GM21360 (cell line): ENCODE results near the gene ACBD3.

Experiments used
- ATAC-seq: cut with Tn5 transposase; IDR thresholded peaks from one replicate; pipeline ENCODE4 v1.9.1; 2021; ENCODE audit warnings: mild to moderate bottlenecking, moderate library complexity; ENCODE audit not compliant: unreplicated experiment

Gene ACBD3

DNA sequence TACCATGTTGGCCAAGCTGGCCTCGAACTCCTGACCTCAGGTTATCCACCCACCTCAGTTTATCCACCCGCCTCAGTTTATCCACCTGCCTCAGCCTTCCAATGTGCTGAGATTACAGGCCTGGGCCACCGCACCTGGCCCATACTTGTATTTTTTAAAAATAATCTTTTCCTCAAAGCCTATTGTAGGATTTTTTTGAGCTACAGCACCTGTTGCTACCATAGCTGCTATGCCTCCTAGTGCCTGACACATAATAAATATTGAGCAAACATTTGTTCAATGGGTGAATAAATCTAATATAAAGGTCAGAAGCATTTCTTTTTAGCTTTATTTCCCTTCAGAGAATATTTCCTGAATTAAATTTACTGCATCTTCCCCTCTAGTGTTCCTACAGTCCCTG, 15.7 kb upstream of the ACBD3 start:
- no peak for ATAC-seq

DNA sequence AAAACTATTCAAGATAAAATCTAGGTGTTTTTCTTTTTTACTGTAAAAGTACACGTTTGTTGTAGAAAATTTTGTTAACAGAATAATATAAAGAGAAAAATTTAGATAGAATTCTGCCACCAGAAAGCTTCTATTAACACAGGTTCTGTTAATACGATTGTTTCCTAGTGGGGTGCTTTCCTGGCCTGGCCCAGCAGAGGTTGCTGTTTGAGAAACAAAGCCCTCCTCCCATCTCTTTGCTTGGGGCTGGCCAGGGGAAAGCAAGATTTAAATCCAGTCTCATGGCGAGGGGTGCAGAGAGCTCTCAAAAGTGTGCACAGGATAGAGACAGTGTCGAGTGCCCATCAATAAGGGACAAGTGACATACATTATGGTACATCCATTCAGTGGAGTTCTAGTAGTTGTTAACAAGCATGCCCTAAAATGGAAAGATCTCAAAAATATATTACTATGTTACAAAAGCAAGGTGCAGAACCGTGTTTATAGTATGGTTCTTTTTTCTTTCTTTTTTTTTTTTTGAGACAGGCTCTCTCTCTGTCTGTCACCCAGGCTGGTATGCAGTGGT, 14.6 kb upstream of the ACBD3 start:
- no peak for ATAC-seq

DNA sequence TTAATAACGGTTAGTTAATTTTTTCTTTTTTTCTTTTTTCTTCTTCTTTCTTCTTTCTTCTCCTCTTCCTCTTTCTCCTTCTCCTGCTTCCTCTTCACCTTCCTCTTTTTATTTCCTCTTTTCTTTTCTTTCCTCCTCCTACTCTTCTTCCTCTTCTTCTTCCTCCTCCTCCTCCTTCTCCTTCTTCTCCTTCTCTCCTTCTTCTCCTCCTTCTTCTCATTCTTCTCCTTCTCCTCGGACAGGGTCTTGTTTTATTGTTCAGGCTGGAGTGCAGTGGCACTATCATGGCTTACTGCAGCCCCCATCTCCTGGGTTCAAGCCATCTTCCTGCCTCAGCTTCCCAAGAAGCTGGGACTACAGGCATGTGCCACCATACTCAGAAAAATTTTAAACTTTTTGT, 13.4 kb upstream of the ACBD3 start:
- no peak for ATAC-seq

DNA sequence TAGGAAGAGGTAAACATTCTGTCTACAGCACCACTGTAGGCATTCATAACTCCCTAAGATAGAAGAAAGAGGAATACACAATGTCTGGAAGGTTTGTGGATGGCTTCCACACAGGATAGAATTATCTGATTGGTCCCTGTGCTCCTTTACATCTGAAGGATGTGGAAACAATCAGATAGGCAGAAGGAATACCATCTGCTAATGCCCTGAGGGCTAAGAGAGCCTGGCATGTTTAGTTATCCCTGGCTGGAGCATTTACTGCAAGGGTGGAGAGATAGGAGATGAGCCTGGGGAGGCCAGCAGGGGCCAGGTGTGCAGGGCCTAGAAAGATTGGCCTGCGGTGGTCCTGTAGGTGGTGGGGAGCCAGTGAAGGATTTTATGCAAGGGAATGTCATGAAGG, 8.6 kb upstream of the ACBD3 start:
- no peak for ATAC-seq

DNA sequence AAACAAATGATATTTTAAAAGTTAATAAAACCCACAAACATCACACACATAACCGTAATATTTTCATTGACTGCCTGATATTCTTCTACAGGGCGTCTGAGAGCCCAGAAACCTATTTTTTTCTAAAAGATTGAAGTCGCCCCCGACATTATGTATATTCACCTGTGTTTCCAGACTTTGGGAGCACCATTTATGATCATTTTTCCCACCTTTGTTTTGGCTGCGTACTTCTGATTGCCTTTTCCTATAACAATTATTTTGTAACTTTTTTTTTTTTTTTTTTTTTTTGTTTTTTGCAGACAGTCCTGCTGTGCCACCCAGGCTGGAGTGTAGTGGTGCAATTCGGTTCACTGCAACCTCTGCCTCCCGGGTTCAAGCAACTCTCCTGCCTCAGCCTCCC, 839 bp upstream of the ACBD3 start:
- no peak for ATAC-seq

DNA sequence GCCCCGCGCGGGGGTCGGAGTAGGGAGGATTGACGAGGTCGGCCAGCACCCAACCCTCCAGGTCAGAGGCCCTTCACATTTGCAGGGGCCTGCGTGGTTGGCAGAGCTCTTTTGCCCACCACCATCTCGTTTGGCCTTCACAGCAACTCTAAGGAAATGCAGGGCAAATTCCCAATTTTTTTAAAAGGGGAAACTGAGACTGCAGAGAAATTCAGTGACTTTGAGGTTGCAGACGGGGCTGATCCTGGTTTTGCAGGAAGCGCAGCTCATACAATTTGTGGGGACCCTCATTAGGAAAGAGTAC, 430 bp upstream of the ACBD3 start:
- ATAC-seq = no peak

DNA sequence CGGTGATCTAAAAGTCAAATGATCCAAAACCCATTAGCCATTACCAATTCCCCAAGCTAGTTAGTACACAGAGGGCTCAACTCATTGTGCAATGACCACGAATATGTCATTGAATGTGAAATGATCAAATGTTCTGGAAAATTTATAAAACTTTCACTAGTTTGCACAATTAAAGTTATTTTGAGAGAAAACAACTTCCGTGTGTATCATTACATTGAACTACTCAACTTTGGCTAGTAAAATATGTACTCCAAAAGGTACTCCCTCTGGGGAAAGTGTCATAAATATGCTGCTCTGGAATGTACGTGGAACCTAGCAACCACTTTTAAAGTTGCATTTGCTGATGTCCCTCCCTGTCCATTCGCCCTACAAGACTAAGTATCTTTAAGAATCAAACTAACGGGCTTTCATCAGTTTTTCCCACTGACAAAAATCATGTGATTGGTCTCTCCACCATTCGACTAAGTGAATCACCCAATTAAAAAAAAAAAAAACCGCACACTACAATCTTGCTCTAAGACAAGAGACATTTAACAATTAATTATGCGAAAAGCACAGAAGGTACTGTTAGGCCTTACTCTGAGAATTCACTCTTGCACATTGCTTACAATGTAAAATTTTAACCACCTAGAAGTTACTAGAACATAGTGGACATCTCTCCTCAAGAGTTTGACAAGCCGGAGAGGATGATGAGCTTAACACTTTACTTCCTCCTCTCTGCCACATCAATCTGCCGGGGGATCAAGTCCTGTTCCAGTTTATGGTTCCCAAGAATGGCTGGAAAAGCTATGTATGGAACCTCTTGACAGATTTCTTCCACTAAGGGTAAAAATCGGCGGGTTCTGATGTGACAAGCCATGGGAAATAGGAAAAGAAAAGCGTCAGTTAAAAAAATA, 1.2 kb downstream of the ACBD3 start:
- no peak for ATAC-seq

DNA sequence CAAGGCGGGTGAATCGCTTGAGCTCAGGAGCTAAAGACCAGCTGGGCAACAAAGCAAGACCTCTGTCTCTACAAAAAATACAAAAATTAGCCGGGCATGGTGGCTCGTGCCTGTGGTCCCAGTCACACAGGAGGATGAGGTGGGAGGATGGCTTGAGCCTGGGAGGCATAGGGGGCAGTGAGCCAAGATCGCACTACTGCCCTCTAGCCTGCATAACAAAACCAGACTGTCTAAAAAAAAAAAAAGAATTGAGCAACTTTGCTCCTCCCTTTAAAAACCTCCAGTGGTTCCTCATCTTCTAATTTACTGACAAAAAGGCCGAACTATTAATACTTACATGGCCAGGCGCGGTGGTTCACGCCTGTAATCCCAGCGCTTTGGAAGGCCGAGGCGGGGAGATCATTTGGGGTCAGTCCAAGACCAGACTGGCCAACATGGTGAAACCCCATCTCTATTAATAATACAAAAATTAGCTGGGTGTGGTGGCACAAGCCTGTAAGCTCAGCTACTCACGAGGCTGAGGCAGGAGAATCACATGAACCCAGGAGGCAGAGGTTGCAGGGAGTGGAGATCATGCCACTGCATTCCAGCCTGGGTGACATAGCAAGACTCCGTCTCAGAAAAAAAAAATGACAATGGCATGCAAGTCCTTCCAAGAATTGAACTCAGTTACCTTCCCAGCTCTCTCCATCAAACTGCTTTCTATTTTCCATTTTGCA, 4.4 kb downstream of the ACBD3 start:
- no peak for ATAC-seq

DNA sequence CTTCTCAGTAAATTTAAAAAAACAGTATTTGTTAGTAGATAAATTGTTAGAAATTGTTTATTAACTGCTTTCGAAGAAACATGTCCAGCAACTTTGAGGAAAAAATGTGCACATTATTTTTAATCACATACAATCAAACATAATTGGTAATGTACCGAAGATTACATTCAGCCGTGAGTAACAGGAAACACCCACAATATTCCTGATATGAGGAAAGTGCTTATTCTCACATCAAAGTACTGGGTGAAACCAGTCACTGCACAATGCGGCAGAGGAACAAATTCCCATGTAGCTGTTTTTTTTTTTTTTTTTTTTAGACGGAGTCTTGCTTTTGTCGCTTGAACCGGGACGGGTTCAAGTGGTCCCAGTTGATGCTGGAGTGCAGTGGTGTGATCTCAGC, 9.7 kb downstream of the ACBD3 start:
- no peak for ATAC-seq

DNA sequence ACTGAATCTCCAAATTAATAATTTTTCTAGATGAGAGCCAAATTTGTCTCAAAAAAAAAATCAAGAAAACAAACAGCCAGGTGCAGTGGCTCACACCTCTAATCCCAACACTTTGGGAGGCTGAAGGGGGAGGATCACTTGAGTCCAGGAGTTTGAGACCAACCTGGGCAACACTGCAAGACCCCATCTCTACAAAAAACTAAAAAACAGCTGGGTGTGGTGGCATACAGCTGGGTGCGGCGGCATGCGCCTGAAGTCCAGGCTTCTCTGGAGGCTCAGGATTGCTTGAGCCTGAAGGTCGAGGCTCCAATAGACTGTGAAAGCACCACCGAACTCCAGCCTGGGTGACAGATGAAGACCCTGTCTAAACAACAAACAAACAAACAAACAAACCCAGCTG, 14.0 kb downstream of the ACBD3 start:
- ATAC-seq = no peak

DNA sequence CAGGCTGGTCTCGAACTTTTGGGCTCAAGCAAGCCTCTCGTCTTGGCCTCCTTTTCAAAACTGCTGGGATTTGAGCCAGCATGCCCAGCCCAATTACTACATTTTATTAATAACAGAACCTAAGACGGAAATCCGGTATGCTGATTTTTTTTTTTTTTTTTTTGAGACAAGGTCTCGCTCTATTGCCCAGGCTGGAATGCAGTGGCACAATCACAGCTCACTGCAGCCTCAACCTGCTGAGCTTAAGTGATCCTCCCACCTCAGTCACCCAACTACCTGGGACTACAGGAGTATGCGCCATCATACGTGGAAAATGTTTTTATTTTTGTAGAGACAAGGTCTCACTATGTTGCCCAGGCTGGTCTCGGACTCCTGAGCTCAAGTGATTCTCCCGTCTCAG, 20.2 kb downstream of the ACBD3 start:
- no peak for ATAC-seq

DNA sequence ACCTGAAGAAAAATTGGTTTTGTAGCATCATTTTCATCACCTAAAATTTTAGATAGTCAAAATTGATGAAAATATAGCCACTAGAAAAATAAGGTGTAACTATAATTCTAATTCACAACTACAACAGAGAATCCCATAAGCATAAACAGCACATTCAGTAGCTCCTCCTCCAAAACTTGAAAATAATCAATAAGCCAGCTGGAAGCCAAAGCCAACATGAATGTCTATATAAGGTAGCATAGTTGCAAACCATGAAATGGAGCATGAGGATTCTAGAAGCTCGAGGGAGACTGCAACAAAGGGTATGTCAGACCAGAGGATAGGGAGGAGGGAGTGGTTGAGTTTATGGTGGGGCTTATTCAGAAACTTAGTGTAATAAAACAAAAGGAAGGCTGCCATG, 22.4 kb downstream of the ACBD3 start:
- ATAC-seq = no peak

DNA sequence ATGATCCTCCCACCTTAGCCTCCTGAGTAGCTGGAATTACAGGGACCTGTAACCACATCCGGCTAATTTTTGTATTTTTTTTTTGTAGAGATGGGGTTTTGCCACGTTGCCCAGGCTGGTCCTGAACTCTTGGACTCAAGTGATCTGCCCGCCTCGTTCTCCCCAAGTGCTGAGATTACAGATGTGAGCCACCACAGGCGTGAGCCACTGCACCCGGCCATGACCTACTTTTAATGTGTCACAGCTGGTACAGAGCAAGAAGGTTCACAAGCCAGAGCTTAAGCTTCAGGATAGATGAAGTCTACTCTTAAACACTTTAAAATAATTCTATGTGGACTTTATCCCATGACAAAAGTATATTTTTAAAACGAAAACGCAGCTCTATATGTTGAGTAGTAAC, 23.6 kb downstream of the ACBD3 start:
- no peak for ATAC-seq

DNA sequence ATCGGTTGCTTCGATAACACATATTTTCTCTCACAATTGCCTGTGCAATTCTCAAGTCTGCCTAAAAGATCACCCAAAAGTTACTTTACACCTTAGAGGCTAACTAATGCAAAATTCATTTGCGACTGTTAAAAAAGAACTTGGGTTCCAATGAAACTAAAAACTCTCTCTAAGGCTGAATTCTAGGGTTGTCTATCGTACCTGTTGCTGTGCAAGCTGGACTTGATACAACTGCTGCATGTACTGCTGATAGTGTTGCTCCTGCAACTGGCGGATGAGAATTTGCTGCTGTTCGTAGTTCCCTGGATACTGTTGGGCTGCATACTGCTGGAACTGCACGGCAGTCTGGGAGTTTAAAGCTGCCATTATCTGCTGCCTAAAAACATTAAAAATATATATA, 27.6 kb downstream of the ACBD3 start:
- no peak for ATAC-seq

DNA sequence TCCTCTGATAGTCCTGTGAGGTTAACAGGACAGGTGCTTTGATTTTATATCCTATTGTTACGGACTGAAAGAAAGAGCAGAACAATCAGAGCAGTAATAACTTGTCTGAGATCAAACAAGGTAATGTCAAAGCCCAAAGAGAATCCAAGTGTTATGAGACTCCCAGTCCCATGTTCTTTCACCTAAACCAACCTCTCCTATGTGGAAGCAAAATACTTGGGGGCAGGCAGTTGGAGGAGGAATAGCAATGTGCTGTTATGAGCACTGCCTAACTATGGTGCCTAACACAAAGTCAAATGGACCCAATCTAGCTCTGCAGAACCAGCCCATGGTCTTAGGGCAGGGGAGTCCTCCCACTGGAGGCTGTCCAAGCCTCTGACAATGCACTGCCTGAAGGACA, 28.1 kb downstream of the ACBD3 start:
- ATAC-seq = no peak

DNA sequence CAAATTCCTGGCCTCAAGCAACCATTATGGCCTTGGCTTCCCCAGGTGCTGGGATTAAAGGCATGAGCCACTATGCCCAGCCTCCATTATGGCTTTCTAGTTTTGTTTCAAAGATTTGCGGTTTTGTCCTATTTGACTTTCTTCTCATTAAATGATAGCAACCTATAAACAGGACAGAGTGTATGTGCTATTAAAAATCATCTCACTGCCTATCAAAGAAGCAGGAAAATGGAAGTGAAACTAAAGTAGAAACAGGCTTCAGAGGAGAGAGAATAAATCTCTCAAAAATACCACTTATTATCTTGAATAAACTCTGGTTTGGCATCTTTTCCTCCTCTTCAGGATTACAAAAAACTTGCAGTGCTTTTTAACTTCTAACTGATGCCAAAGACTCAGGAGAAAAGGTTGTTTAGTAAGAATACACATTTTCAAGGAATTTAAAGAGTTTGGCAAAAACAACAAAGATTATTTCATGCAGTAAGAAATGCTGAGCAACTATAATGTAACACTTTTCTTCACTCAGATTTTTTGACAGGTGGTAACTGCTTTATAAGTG, 28.7 kb downstream of the ACBD3 start:
- ATAC-seq = no peak

DNA sequence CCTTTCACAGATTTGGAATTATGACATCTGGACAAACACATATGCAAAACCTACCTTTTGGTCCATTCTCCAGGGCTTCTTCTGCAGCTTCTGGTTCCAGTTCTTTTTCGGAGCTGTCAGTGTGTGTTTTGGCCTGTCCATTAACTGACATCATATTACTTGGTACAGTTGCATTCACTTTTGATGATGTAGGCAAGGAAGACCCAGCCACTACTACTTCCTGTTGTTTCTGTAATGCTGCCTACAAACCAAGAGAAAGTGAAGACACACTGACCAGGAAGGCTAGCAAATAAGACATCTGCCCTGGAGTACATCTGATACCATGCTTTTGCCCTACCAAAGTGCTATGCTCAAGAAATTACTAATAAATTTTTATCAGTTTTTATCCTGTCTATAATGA, 31.9 kb downstream of the ACBD3 start:
- ATAC-seq = no peak

DNA sequence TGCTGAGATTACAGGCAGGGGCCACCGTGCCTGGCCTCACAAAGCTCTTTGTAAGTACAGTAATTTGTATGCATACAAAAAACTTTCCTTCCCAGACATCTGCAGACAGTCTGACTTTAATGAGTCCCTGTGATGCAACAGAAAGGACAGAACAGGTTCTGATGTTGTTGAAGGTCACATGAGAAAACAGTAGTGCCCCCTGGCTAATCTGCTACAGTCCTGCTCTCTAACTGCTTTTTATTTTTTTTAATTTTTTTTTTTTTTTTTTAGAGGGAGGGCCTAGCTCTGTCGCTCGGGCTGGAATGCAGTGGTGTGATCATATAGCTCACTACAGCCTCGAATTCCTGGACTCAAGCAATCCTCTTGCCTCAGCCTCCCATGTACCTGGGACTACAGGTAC, 36.7 kb downstream of the ACBD3 start:
- ATAC-seq = no peak

DNA sequence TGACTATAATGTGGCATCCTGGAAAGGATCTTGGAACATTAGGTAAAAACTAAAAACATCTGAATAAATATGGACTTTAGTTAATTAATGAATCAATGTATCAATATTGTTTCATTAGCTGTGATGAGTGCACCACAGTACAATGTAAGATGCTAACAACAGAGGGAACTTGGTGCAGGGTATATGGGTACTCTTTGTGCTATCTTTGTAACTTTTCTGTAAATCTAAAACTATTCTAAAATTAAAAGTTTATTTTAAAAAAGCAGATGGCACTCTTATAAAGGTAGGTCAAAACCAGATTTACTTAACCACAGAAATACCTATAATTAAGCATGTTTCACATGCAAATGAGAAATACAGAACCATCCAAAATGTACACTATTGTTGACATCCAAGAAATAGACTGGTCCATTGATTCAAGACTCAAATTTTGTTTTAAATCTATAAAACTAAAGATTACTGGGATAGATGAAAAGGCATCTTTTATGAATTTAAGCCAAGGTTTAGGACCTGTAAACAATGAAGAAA, 38.4 kb downstream of the ACBD3 start:
- no peak for ATAC-seq

DNA sequence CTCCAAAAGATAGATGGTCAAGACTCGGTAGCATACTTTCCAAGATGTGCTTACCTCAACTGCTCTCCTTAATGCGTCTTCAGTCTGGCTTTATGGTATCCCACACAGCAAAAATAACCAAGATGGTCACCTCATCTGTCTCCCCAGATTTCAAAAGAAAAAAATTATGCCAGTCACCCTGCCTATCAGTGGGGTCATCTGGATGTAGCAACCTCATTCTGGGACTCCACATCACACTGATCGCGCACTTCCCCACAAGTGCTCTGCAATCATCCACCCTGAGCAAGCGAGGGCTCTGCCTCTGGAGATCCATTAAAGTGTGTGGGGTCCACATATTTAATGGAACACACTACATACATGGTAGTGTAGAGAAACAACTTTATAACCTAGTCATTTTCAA, 42.5 kb downstream of the ACBD3 start:
- ATAC-seq = no peak

DNA sequence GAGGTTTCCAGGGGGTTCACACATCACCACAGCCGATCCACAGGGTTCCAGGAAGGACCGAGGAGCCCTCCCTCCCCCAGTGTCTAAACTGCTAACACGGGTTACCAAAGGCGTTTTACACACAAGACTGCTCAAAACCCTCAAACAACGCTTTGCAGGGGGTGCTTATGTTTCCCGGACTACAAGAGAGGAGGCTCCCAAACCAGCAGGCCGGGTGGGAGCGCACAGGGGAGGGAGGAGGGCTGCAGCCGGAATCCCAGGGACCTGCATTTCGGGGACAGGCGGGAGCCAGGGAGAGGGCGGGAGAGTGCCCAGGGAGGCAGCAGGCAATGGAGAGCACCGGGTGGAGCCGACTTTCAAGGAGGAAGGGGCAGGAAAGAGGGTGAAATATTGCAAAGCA, 50.8 kb downstream of the ACBD3 start:
- no peak for ATAC-seq
